ENCODE results near the gene C10orf95.
A peak's percentile ranks its signal among the peaks of the same experiment; 100 is the strongest.

C10orf95 gene

GRCh38 chr10:102433619-102434046 lies 17.7 kb downstream of the C10orf95 start:
- no peak for DNase-seq

- DNase-seq = peak; percentile 99
These were observed 19.0 kb downstream of the C10orf95 start, which contains the start of gene CUEDC2 for GRCh38 chr10:102432162-102432950. TSS of gene CUEDC2 (minus strand) at chr10:102432574. CDS start at chr10:102425188, 7,386 bp downstream.

GRCh38 chr10:102431452-102432124 lies 19.8 kb downstream of the C10orf95 start:
- no peak for DNase-seq

GRCh38 chr10:102429468-102429867 lies 21.9 kb downstream of the C10orf95 start:
- no peak for DNase-seq

- DNase-seq = no peak
These were observed 24.5 kb downstream of the C10orf95 start for GRCh38 chr10:102426803-102427287.

- DNase-seq = no peak
These were observed 25.9 kb downstream of the C10orf95 start for GRCh38 chr10:102425444-102425843.

GRCh38 chr10:102424916-102425315 lies 26.4 kb downstream of the C10orf95 start:
- no peak for DNase-seq

GRCh38 chr10:102424145-102424544 lies 27.2 kb downstream of the C10orf95 start:
- DNase-seq = no peak

GRCh38 chr10:102423372-102423968 lies 27.9 kb downstream of the C10orf95 start:
- no peak for DNase-seq

- peak; percentile 82 for DNase-seq
These were observed 28.7 kb downstream of the C10orf95 start for GRCh38 chr10:102422545-102423129.

- no peak for DNase-seq
These were observed 29.4 kb downstream of the C10orf95 start for GRCh38 chr10:102421757-102422512.

- no peak for DNase-seq
These were observed 29.9 kb downstream of the C10orf95 start for GRCh38 chr10:102421507-102421756.

- DNase-seq = peak; percentile 100
These were observed 30.4 kb downstream of the C10orf95 start, which contains the start of gene FBXL15 for GRCh38 chr10:102420714-102421506. TSS of gene FBXL15 (plus strand) at chr10:102420836. CDS start at chr10:102421130, 294 bp downstream.

GRCh38 chr10:102420181-102420713 lies 31.1 kb downstream of the C10orf95 start:
- DNase-seq = no peak

- peak; percentile 92 for DNase-seq
These were observed 31.8 kb downstream of the C10orf95 start for GRCh38 chr10:102419269-102420180.

GRCh38 chr10:102418622-102419268 lies 32.6 kb downstream of the C10orf95 start, which contains the start of gene PSD:
TSS of gene PSD (minus strand) at chr10:102418785. CDS start at chr10:102417038, 1,747 bp downstream.
- peak; percentile 78 for DNase-seq

- DNase-seq = no peak
These were observed 34.6 kb downstream of the C10orf95 start for GRCh38 chr10:102416695-102417094.

- DNase-seq = no peak
These were observed 35.1 kb downstream of the C10orf95 start for GRCh38 chr10:102416283-102416682.

GRCh38 chr10:102414749-102415148 lies 36.6 kb downstream of the C10orf95 start:
- no peak for DNase-seq

Data from eye (tissue), 1 donor.